ENCODE measurements around the gene CBFB. TPM values are rescaled to one million over a fixed set of nuclear protein-coding genes. Genes with fewer than 3 reads are reported as not detected.

The CBFB gene
- total RNA-seq, 1 experiment from 2014 or later: 50.6 TPM

DNA sequence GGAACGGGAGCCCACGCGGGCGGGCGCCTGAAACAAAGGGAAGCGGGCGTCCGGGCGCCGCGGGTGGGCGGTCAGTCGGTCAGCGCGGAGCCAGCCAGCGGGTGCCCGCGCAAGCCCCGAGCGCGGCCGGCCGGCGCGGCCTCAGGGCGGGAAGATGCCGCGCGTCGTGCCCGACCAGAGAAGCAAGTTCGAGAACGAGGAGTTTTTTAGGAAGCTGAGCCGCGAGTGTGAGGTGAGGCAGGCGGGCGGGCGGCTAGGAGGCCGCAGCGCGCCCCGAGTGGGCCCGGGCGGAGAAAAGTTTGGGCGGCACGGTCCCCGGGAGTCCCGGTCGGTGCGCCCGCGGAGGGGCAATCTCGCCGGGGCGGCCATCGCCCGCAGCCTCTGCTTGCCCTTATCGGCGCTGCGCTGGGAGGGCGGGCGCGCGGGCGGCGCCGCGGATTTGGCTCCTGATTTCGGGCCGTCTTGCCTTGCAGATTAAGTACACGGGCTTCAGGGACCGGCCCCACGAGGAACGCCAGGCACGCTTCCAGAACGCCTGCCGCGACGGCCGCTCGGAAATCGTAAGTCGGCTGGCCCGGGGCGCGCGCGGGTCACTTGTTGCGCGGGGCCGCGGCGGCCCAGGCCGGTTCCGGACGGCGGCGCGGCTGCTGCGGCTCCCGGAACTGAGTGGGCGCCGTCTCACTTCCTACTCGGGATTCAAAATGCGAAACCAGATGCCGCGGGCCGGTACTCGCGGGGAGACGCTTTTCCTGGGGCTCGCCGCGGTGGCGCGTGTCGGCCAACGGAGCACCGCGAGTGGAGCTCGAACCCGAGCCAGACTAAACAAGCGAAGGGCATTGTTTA, 526 bp downstream of the CBFB start:
- peaks cover 4% of the 10 kb centered on the region; the same call in 1 of the 2 replicates for H4K20me1 ChIP-seq (ENCODE audit: low read length)
- DNase-seq (peak; percentile 25), ATAC-seq (peak; percentile 46)

DNA sequence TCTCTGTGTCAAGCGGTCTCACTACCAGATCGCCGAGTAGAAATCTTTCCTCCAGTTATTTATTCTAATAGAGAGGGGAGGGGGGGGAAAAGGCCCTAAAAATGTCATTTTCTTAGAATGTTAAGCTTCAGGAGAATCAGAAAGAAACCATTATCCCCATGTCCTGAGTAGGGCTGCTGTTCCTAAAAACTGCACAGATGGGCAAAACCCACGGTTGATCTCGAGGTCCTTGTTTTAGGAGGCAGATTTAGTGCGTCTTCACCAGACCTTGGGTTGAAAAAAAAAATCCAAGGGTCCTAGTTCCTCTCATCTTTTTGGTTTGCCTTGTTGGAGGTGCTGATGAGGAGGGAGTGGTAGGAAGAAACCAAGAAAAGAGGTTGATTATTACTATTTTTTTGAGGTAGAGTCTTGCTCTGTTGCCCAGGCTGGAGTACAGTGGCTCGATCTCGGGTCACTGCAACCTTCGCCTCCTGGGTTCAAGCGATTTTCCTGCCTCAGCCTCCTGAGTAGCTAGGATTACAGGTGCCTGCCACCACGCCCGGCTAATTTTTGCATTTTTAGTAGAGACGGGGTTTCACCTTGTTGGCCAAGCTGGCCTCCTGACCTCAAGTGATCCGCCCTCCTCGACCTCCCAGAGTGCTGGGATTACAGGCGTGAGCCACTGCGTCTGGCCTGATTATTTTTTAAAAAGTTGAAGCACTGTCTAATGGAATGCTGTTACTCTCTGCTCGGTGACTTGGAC, 1.4 kb downstream of the CBFB start:
- no peak for DNase-seq
- Histone ChIP-seq H3K79me2 (ENCODE audit: low read length) (peaks cover 62% of the 10 kb centered on the region), H3K4me1 (ENCODE audit: insufficient read depth, low read length) (peaks cover 8% of the 10 kb centered on the region), H3K4me2 (ENCODE audit: low read length) (peak overlapping the region; percentile 88), H3K4me3 (ENCODE audit: low read length) (peak overlapping the region; percentile 96), H3F3A (ENCODE audit: low read length, unreplicated experiment) (no peaks in the 10 kb centered on the region), H3K9ac (ENCODE audit: low read length) (peak overlapping the region; percentile 90), H3K36me3 (ENCODE audit: low read depth, low read length) (0 out of 2 replicates have a peak, but pooled peaks cover 3% of the 10 kb centered on the region), H3K27ac (ENCODE audit: low read length) (no peak overlapping the region), H3K27me3 (ENCODE audit: low read length) (no peaks in the 10 kb centered on the region), H3K9me3 (ENCODE audit: low read length) (no peaks in the 10 kb centered on the region), H2AFZ (ENCODE audit: low read length) (peak overlapping the region; percentile 75; the same call in 1 of the 2 replicates), H4K20me1 (ENCODE audit: low read length) (peaks cover 4% of the 10 kb centered on the region; the same call in 1 of the 2 replicates), H3K9me2 (replicated peaks; ENCODE audit: low read length) (no peaks in the 10 kb centered on the region)
- POLR2A ChIA-PET (ENCODE audit: unreplicated experiment): no interaction called here
- CTCF ChIA-PET: interaction anchor here (0.6 kb wide), 1 partner anchor 9 kb away, joined by 3 read pairs; no protein-coding TSS in a partner anchor
- intact Hi-C loops (cut with micrococcal nuclease): no loop called here
- BruUV-seq (replicated peaks): TSS peak; percentile 31
- TF ChIP-seq, protein P1, sequence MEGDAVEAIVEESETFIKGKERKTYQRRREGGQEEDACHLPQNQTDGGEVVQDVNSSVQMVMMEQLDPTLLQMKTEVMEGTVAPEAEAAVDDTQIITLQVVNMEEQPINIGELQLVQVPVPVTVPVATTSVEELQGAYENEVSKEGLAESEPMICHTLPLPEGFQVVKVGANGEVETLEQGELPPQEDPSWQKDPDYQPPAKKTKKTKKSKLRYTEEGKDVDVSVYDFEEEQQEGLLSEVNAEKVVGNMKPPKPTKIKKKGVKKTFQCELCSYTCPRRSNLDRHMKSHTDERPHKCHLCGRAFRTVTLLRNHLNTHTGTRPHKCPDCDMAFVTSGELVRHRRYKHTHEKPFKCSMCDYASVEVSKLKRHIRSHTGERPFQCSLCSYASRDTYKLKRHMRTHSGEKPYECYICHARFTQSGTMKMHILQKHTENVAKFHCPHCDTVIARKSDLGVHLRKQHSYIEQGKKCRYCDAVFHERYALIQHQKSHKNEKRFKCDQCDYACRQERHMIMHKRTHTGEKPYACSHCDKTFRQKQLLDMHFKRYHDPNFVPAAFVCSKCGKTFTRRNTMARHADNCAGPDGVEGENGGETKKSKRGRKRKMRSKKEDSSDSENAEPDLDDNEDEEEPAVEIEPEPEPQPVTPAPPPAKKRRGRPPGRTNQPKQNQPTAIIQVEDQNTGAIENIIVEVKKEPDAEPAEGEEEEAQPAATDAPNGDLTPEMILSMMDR (conservative IDR thresholded peaks at IDR 0.05; ENCODE audit: low read depth, low read length): no peak
- TF ChIP-seq EZH2phosphoT487 (IDR thresholded peaks at IDR 0.05; ENCODE audit: borderline replicate concordance, low read length) (no peak), EZH2 (IDR thresholded peaks at IDR 0.05; ENCODE audit: low read length, unreplicated experiment) (no peak)
- no peak for ATAC-seq

More for the DNA sequence above, 526 bp downstream of the CBFB start:
- intact Hi-C loops (cut with micrococcal nuclease): no loop called here
- Histone ChIP-seq H3K36me3 (ENCODE audit: low read depth, low read length) (0 out of 2 replicates have a peak, but pooled peaks cover 3% of the 10 kb centered on the region), H3K9me2 (replicated peaks; ENCODE audit: low read length) (no peaks in the 10 kb centered on the region), H3K4me1 (ENCODE audit: insufficient read depth, low read length) (peaks cover 8% of the 10 kb centered on the region), H3K27me3 (ENCODE audit: low read length) (no peaks in the 10 kb centered on the region), H2AFZ (ENCODE audit: low read length) (peak overlapping the region; percentile 75), H3K4me2 (ENCODE audit: low read length) (peak overlapping the region; percentile 88), H3F3A (ENCODE audit: low read length, unreplicated experiment) (no peaks in the 10 kb centered on the region), H3K9me3 (ENCODE audit: low read length) (no peaks in the 10 kb centered on the region), H3K27ac (ENCODE audit: low read length) (peak overlapping the region; percentile 44), H3K79me2 (ENCODE audit: low read length) (peaks cover 53% of the 10 kb centered on the region), H3K4me3 (ENCODE audit: low read length) (peak overlapping the region; percentile 96), H3K9ac (ENCODE audit: low read length) (peak overlapping the region; percentile 90)
- BruUV-seq (replicated peaks): no TSS peak
- TF ChIP-seq, protein P1 (conservative IDR thresholded peaks at IDR 0.05; ENCODE audit: low read depth, low read length): no peak
- TF ChIP-seq EZH2 (IDR thresholded peaks at IDR 0.05; ENCODE audit: low read length, unreplicated experiment) (no peak), EZH2phosphoT487 (IDR thresholded peaks at IDR 0.05; ENCODE audit: borderline replicate concordance, low read length) (no peak)
- ChIA-PET POLR2A (ENCODE audit: unreplicated experiment) (no interaction called here), CTCF (no interaction called here)

Measured in PC-3 (cell line).